ENCODE data around the gene AHDC1. TPM values are rescaled to one million over a fixed set of nuclear protein-coding genes. Genes with fewer than 3 reads are reported as not detected.

The AHDC1 gene
- total and polyA plus RNA-seq, 9 of the 15 experiments (the other 6 are each of a cell fraction or from before 2014, with no cell fraction given): 0.21 to 36.4 (median 4.7) TPM

GRCh38 chr1:27556781-27557595 is 47.0 kb downstream of the AHDC1 start (continued):
- TF ChIP-seq ZNF318 (IDR thresholded peaks at IDR 0.05; ENCODE audit: borderline replicate concordance in 1 of 2, low read depth in 1 of 2) (no peak), KAT7 (CRISPR knock-in tag; IDR thresholded peaks at IDR 0.05; ENCODE audit: borderline replicate concordance) (peak; percentile 22; the same call in 1 of the 2 replicates), CREB5 (CRISPR knock-in tag; IDR thresholded peaks at IDR 0.05) (no peak), POLR2G (IDR thresholded peaks at IDR 0.05; ENCODE audit: low read depth, low read length) (no peak), C11orf30 (IDR thresholded peaks at IDR 0.05; ENCODE audit: low read depth) (0 out of 2 replicates have a peak, but pooled peaks have one; percentile 11), SFPQ (IDR thresholded peaks at IDR 0.05; ENCODE audit: low read depth, low read length) (no peak), ARNT (IDR thresholded peaks at IDR 0.05) (no peak), ZNF561 (CRISPR knock-in tag; conservative IDR thresholded peaks at IDR 0.05) (no peak)
- TF ChIP-seq, protein P1, sequence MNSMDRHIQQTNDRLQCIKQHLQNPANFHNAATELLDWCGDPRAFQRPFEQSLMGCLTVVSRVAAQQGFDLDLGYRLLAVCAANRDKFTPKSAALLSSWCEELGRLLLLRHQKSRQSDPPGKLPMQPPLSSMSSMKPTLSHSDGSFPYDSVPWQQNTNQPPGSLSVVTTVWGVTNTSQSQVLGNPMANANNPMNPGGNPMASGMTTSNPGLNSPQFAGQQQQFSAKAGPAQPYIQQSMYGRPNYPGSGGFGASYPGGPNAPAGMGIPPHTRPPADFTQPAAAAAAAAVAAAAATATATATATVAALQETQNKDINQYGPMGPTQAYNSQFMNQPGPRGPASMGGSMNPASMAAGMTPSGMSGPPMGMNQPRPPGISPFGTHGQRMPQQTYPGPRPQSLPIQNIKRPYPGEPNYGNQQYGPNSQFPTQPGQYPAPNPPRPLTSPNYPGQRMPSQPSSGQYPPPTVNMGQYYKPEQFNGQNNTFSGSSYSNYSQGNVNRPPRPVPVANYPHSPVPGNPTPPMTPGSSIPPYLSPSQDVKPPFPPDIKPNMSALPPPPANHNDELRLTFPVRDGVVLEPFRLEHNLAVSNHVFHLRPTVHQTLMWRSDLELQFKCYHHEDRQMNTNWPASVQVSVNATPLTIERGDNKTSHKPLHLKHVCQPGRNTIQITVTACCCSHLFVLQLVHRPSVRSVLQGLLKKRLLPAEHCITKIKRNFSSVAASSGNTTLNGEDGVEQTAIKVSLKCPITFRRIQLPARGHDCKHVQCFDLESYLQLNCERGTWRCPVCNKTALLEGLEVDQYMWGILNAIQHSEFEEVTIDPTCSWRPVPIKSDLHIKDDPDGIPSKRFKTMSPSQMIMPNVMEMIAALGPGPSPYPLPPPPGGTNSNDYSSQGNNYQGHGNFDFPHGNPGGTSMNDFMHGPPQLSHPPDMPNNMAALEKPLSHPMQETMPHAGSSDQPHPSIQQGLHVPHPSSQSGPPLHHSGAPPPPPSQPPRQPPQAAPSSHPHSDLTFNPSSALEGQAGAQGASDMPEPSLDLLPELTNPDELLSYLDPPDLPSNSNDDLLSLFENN (IDR thresholded peaks at IDR 0.05; ENCODE audit: low read depth in 2 of 2, low read length in 2 of 2): no peak

All from K562 (cell line).